SW 1271 (cell line): Measurements from ENCODE around the gene PCP2.
"Not testable (repeated sequence)": the region's sequence is repeated elsewhere in the genome, so short reads cannot be mapped to it uniquely, and the experiment has no call there.

Experiments used
- DNase-seq, 2 experiments: peaks; one replicate each; lab custom pipeline; 2025; lab: John Stamatoyannopoulos, UW

PCP2 gene

GRCh38 chr19:7661744-7662538 lies 28.4 kb upstream of the PCP2 start:
- DNase-seq, result no peak

GRCh38 chr19:7658219-7658686 lies 24.7 kb upstream of the PCP2 start:
- no peak for DNase-seq

- DNase-seq, result no peak
Observed at GRCh38 chr19:7657131-7657751, 23.7 kb upstream of the PCP2 start.

DNA sequence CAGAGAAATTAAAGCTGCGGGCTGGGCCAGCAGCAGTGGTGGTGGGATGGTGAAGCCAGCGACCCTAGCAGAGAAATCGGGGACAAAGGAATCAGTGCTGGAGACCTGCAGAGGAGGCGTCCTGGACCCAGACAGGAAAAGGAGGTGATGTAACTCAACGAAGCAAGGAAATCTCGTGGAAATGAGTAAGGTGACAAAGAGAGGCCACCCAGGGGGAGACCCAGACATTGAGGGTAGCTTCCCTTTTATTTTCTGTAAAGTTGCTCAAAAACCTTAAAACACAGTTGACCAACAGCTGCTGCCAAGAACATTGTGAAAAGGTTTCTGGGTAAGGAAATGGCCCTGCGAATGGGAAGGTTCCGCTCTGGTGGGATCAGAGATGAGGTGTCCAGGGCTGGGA lies 22.1 kb upstream of the PCP2 start:
- DNase-seq, result no peak

DNA sequence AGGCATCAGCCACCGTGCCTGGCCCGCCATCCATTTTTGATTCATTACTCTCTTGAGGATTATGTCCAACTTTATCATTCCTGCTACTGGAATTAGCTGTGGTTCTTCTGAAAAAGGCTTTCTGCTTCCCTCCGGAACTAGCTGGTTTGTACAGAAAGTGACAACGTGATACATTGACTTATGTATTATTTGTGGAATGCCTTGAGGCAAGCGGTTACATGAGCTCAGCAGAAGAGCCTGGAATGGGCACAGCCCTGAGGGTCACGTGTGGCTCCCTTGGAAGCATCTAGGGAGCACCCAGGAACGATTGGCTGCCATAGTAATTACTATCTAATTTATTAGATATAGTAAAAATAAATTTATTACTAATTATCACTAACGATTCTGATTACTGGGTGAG lies 20.9 kb upstream of the PCP2 start:
- no peak for DNase-seq

DNA sequence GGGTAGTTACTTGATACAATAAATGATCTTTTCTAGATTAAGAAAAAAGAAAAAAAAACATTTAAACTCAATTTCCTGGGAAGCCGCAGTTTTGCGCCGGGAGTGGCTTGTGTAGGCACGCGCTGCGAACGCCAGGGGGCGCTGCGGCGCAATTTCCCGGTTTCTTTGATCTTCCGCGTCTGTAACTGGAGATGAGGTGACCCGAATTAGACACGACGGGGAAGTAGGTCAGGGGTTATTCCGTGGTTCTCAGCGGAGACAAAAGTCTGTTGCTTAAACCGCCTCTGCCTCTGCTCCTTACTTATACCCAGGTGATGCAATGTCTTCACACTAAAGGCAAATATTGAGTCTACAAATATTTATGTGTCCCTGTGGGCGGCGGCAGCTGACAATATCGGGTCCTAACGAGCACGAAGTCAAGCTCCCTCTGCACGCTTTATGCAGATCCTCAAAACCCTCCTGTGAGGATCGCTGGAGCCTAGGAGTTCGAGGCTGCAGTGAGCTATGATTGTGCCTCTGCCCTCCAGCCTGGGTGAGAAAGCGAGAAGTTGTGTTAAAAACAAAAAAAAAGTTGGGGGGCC lies 18.6 kb upstream of the PCP2 start:
- DNase-seq, result peak in 1 of 2 experiments; percentile 59

GRCh38 chr19:7650148-7650547 lies 16.6 kb upstream of the PCP2 start:
- DNase-seq, result no peak

DNA sequence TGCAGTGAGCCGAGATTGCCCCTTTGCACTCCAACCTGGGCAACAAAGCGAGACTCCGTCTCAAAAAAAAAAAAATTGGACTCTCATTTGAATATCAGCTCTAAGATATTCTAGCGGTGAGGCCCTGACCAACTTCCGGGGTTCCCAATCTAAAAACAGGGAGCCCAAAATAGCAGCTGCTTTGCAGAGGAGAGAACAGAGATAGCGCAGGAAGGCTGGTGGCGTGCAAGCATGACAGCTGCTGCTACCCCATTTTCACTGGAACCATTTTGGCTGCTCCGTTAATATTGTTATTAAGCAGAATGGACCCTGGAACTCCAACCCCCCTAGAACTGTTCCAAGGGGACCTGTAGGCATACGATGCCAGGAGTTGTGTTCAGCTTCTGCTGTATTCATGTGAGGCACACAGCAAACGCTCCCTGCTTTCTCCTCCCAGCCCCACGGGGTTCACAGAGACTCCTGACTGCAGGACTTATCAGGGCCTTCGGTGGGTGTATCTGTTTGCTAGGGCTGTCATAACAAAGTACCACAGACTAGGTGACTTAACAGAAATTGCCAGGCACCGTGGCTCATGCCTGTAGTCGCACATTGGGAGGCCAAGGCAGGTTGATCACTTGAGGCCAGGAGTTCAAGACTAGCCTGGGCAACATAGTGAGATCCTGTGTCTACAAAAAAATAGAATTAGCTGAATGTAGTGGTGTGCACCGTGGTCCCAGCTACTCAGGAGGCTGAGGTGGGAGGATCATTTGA lies 14.9 kb upstream of the PCP2 start:
- no peak for DNase-seq

GRCh38 chr19:7647156-7647555 lies 13.6 kb upstream of the PCP2 start:
- no peak for DNase-seq

DNA sequence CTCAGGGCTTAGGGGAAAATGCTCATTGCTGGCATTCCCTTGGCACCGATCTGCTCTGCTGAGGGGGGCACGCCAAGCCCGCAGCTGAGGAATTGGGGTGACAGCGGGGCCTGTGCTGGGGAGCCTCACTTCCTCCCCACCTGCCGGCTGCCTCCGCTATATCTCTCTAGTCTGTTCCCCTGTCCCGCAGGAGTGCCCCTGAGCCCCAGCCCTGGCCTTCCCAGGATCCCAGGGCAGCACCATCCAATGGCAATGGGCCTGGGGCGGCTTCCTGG lies 12.8 kb upstream of the PCP2 start:
- DNase-seq, result no peak

DNA sequence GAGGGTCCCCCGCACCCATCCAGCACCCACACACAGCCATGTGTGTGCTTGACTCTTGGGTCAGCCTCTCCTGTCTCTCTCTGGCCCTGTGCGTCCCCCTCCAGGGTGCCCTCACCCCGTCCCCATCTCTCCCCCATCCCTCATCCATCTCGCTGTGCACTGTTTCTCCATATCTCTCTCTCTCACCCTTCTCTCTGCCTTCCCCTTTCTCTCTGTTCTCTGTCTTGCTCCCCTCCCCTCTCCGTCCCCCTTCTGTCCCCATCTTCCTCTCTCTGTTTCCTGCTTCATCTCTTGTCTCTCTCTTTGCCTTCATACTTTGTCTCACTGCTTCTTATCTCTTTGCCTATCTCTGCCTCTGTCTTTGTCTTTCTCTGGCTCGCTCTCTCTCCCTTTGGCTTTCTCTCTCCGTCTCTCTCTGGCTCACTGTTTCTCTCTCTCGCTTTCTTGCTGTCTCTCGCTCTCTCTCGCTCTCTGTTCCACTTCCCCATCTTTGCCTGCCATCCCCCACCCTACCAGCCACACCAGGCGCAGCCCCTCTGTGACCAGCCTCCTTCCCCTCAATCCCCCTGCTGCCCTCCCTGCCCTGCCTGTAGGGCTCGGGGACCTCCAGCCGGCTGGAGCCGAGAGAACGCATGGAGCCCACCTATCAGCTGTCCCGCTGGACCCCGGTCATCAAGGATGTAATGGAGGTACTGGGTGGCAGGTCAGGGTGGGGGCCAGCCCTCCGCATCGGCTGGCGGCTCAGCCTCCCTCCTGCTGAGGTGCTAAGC lies 12.3 kb upstream of the PCP2 start:
- no peak for DNase-seq

GRCh38 chr19:7645163-7645562 lies 11.6 kb upstream of the PCP2 start:
- DNase-seq, result no peak

- no peak for DNase-seq
Observed at GRCh38 chr19:7644550-7644877, 11.0 kb upstream of the PCP2 start.

DNA sequence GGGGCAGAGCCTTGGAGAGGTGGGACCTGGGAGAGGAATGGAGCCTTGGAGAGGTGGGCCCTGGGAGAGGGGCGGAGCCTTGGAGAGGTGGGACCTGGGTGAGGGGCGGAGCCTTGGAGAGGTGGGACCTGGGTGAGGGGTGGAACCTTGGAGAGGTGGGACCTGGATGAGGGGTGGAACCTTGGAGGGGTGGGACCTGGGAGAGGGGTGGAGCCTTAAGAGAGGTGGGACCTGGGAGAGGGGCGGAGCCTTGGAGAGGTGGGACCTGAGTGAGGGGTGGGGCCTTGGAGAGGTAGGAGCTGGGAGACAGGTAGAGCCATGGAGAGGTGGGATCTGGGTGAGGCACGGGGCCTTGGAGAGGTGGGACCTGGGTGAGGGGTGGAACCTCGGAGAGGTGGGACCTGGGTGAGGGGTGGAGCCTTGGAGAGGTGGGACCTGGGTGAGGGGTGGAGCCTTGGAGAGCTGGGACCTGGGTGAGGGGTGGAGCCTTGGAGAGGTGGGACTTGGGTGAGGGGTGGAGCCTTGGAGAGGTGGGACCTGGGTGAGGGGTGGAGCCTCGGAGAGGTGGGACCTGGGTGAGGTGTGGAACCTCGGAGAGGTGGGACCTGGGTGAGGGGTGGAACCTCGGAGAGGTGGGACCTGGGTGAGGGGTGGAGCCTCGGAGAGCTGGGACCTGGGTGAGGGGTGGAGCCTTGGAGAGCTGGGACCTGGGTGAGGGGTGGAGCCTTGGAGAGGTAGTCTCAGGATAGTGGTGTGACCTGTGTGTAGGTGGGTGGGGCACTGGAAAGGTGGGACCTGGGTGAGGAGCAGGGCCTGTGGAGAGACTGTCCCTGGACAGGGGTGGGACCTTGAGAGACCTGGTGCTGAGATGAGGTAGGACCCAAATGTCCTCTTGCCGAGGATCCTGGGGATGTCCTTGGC lies 10.4 kb upstream of the PCP2 start:
- not testable (repeated sequence) for DNase-seq

GRCh38 chr19:7643031-7643415 lies 9.5 kb upstream of the PCP2 start:
- no peak for DNase-seq

DNA sequence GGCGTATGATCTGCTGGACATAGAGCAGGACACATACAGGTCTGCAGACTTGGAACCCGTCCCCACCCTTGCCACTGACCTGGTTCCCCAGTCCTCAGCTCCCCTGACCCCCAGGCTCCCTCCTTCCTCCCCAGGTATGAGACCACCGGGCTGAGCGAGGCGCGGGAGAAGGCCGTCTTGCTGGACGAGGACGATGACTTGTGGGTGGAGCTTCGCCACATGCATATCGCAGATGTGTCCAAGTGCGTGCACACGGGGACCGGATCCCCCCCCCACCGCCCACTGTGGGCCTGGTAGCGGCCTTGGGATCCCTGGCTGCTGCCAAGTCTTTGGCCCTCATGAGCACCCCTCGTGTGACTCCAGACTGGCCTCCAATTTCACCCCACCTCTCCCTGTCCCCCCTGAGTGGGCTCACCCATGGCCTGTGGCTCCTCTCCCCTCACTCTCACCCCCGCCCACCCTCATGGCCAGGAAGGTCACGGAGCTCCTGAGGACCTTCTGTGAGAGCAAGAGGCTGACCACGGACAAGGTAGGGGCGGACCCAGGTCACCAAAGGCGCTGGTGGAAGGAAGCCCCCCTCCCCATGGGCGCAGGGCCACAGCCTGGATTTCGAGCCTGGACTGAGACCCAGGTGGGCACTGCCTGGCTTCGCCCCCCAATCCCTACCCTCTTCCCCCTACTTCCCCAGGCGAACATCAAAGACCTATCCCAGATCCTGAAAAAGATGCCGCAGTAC lies 8.9 kb upstream of the PCP2 start:
- DNase-seq, result no peak

DNA sequence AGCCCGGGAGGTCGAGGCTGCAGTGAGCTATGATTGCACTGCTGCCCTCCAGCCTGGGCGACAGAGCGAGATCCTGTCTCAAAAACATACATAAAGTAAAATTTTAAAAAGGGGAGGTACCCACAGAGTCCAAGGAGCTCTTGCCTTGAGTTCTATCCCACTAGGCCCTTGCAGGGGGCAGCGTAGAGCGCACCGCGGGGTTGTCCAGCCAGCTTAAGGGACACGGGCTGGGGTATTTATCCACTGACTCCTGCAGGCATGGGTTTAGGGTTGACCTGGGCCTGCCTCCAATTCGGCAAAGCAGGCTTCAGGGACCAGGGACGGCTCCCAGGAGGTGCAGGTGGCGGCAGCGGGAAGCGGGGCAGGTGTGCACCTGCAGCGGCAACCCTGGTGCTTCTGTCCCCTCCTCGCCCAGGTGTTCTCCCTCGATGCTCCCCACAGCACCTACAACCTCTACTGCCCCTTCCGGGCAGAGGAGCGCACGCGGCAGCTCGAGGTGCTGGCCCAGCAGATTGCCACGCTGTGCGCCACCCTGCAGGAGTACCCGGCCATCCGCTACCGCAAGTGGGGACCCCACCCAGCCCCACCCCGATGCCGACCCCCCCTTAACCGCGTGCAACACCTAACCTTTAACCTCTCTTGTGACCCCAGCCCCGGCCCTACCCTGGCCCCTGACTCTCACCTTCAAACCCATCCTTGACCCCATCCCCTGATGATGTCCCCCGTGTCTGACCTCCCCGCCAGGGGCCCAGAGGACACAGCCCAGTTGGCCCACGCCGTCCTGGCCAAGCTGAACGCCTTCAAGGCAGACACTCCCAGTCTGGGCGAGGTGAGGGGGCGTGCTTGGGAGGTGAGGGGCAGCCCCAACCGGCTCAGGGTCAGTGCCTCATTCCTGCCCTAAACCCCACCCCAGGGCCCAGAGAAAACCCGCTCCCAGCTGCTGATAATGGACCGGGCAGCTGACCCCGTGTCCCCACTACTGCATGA lies 8.1 kb upstream of the PCP2 start:
- DNase-seq, result no peak

DNA sequence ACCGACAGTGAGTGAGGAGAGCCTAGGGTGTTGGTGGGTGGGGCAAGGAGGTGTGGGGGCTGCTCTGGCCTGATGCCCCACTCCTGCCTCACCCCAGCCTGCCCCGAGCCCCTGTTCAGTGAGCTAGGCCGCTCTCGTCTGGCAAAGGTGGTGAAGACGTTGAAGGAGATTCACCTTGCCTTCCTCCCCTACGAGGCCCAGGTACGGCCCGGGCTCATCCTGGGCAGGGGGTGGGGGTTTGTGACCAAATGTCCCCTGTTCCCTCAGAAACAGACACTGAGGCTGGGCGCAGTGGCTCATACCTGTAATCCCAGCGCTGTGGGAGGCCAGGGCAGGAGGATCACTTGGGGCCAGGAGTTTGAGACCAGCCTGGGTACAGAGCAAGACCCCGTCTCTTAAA lies 7.3 kb upstream of the PCP2 start:
- no peak for DNase-seq

DNA sequence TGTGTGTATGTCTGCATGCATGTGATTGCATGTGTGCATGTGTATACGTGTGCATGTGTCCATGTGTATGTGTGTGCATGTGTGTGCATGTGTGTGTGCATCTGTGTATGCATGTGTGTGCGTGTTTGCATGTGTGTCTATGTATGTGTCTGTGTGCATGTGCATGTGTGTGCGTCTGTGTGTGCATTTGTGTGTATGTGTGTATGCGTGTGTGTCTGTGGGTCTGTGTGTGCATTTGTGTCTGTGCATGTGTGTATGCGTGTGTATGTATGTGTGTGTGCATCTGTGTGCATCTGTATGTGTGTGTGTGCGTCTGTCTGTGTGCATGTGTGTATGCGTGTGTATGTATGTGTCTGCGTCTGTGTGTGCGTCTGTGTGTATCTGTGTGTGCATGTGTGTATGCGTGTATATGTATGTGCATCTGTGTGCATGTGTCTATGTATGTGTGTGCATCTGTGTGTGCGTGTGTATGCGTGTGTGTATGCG lies 6.4 kb upstream of the PCP2 start:
- DNase-seq, result no peak
